Karpas-422 (cell line): Measurements from ENCODE around the gene LAPTM5. TPM values are rescaled to one million over a fixed set of nuclear protein-coding genes. Genes with fewer than 3 reads are reported as not detected.
"Not testable (repeated sequence)": the region's sequence is repeated elsewhere in the genome, so short reads cannot be mapped to it uniquely, and the experiment has no call there.

Experiments used
- DNase-seq: peaks from one replicate; pipeline ENCODE4 v3.0.0-alpha.2; 2015
- H2AFZ ChIP-seq: fragments of 200-600 bp; sonication (generic); 2 replicates; pipeline ENCODE4 v1.6.1; 2014; ENCODE audit warnings: antibody characterized with exemption, low read length, mixed read lengths
- H3K27ac ChIP-seq: fragments of 200-600 bp; sonication (generic); 2 replicates; pipeline ENCODE4 v1.5.1; 2014; ENCODE audit warnings: mild to moderate bottlenecking, low read length, moderate library complexity
- H3K27me3 ChIP-seq: fragments of 200-600 bp; sonication (generic); 2 replicates; pipeline ENCODE4 v1.6.1; 2014; ENCODE audit warnings: low read length, mixed read lengths
- H3K36me3 ChIP-seq: fragments of 200-600 bp; sonication (generic); 2 replicates; pipeline ENCODE4 v1.6.1; 2014; ENCODE audit warnings: low read length, mixed read lengths; ENCODE audit not compliant: insufficient read depth
- H3K4me1 ChIP-seq: fragments of 200-600 bp; sonication (generic); 2 replicates; pipeline ENCODE4 v1.6.1; 2014; ENCODE audit warnings: mild to moderate bottlenecking, low read length, mixed read lengths
- H3K4me2 ChIP-seq: fragments of 200-600 bp; sonication (generic); 2 replicates; pipeline ENCODE4 v1.6.1; 2014; ENCODE audit warnings: low read length, low read depth, mild to moderate bottlenecking; ENCODE audit not compliant: poor library complexity, severe bottlenecking
- H3K4me3 ChIP-seq: fragments of 200-600 bp; sonication (generic); 2 replicates; pipeline ENCODE4 v1.5.1; 2014; ENCODE audit warnings: mild to moderate bottlenecking, antibody characterized with exemption, low read length, mixed read lengths
- H3K79me2 ChIP-seq: fragments of 200-600 bp; sonication (generic); 2 replicates; pipeline ENCODE4 v1.6.1; 2014; ENCODE audit warnings: mild to moderate bottlenecking, low read length, mixed read lengths
- H3K9ac ChIP-seq: fragments of 200-600 bp; sonication (generic); 2 replicates; pipeline ENCODE4 v1.6.0; 2014; ENCODE audit warnings: low read length
- H3K9me2 ChIP-seq: fragments of 200-600 bp; sonication (generic), shearing (Covaris generic); replicated peaks from 2 replicates; pipeline ENCODE4 v1.6.0; 2014; ENCODE audit warnings: mild to moderate bottlenecking, low read length, moderate library complexity; ENCODE audit not compliant: insufficient read depth
- H3K9me3 ChIP-seq: fragments of 300-700, 200-600 bp; sonication (generic); 2 replicates; pipeline ENCODE4 v1.6.1; 2014; ENCODE audit warnings: low read length, mixed read lengths
- H4K20me1 ChIP-seq: fragments of 200-600 bp; sonication (generic); 2 replicates; pipeline ENCODE4 v1.6.1; 2014; ENCODE audit warnings: mild to moderate bottlenecking, antibody characterized with exemption, low read length, low read depth; ENCODE audit not compliant: insufficient read depth
- total RNA-seq: library from RNA; depleted of rRNA; stranded (reverse); fragments of >200 nt; shearing (Covaris generic); gene quantifications from 2 replicates; pipeline ENCODE4 v1.2.3, GENCODE V29; 2014; ENCODE audit warnings: low replicate concordance

Gene LAPTM5
- total RNA-seq, 1 experiment from 2014 or later = 184 TPM

DNA sequence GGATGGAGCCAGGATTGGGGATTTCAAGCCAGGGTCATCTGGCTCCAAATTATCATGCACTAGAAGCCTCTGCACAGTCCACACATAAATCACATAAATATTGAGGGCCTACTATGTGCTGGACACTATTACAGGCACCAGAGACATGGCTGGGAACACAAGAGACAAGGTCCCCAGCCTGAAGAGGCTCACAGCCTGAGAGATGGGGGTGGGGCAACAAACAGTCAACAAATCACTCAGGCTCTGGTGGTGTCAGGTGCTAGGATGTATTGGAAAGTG lies 41.6 kb upstream of the LAPTM5 start:
- Histone ChIP-seq H3K4me3 (no peak overlapping the region), H3K27me3 (no peaks in the 10 kb centered on the region), H4K20me1 (no peaks in the 10 kb centered on the region), H3K36me3 (no peaks in the 10 kb centered on the region), H3K4me2 (no peak overlapping the region), H3K4me1 (no peaks in the 10 kb centered on the region), H3K9ac (no peak overlapping the region), H3K9me3 (no peaks in the 10 kb centered on the region), H2AFZ (no peak overlapping the region), H3K27ac (no peak overlapping the region), H3K9me2 (no peaks in the 10 kb centered on the region), H3K79me2 (no peaks in the 10 kb centered on the region)
- no peak for DNase-seq

DNA sequence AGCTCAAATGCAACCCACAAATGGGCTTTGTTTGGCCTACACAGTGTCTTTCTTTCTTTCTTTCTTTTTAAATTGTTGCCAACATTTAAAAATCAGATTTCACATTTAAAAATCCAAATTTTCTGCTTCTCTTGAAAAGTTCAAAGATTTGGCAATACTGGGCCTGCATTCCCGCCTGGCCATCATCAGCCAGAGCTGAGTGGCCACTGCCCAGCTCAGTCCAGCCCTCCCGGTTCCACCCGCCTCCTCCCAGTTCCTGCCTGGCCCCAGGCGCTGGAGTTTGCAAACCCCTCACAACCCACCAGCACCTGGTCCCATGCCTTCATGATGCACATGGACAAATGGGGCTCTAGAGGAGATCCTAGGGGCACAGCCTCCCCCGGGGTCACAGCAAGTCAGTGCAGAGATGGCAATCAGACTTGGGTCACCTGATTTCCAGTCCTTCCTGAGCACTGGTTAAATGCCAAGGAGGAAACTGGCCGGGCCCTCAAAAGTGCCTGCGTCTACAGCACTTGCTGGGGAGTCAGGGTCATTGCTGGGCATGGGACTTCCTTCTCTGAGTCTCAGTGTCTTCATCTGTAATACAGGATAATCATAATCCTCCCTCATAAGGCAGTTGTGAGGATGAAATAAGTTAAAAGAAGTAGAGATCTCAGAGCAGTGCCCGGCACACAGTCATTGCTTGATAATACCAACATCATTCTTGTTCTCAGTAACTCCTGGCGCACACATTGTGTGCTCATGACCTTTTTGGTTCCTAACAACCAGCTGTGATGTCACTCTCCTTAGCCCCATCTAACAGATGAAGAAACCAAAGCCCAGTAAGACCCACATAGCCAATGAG lies 41.0 kb upstream of the LAPTM5 start:
- H3K4me3 ChIP-seq = no peak overlapping the region
- H4K20me1 ChIP-seq = no peaks in the 10 kb centered on the region
- H3K27me3 ChIP-seq = no peaks in the 10 kb centered on the region
- H3K79me2 ChIP-seq = no peaks in the 10 kb centered on the region
- H3K9ac ChIP-seq = no peak overlapping the region
- no peaks in the 10 kb centered on the region for H3K36me3 ChIP-seq
- H3K9me2 ChIP-seq = no peaks in the 10 kb centered on the region
- H2AFZ ChIP-seq = no peak overlapping the region
- no peaks in the 10 kb centered on the region for H3K9me3 ChIP-seq
- no peak overlapping the region for H3K27ac ChIP-seq
- no peak overlapping the region for H3K4me2 ChIP-seq
- DNase-seq = no peak
- no peaks in the 10 kb centered on the region for H3K4me1 ChIP-seq

DNA sequence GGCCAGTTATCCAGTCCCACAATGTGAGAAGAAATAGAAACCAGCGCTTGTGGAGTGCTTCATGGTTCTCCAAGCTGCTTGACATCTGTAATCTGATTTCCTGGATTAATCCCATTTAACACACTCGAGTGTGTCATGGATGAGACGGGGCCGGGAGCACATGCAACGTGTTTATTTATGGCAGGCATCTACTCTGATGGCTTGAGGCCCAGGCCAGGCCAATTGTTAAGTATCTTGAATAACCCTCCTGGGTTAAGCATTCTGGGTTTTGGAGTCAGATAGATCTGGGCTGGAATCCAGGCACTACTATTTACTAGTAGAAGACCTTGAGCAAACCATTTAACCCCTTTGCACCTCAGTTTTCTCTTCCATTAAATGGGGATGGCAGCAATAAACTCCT lies 37.5 kb upstream of the LAPTM5 start:
- Histone ChIP-seq H3K36me3 (no peaks in the 10 kb centered on the region), H3K27me3 (no peaks in the 10 kb centered on the region), H3K4me1 (peaks cover 6% of the 10 kb centered on the region), H3K4me3 (no peak overlapping the region), H3K9me3 (no peaks in the 10 kb centered on the region), H3K79me2 (no peaks in the 10 kb centered on the region), H3K27ac (no peak overlapping the region), H3K9ac (no peak overlapping the region), H4K20me1 (no peaks in the 10 kb centered on the region), H2AFZ (no peak overlapping the region), H3K4me2 (no peak overlapping the region), H3K9me2 (no peaks in the 10 kb centered on the region)
- no peak for DNase-seq

DNA sequence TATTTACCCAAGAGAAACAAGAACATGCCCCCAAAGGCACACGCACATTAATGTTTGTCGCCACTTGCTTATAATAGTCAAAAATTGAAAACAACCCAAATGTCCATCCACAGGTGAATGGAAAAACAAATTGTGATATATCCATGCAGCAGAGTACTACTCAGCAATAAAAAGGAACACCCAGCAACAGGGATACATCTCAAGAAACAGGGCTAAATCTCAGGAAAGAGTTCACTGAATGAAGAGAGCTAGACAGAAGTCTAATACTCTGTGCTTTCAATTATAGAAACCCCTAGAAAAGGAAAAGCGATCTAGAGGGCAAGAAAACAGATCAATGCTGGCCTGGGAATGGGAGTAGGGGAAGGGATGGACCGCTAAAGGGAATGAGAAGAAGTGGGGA lies 36.7 kb upstream of the LAPTM5 start:
- Histone ChIP-seq H3K27ac (no peak overlapping the region), H3K79me2 (no peaks in the 10 kb centered on the region), H3K36me3 (no peaks in the 10 kb centered on the region), H3K4me3 (no peak overlapping the region), H2AFZ (no peak overlapping the region), H3K27me3 (no peaks in the 10 kb centered on the region), H3K4me2 (no peak overlapping the region), H3K9me3 (no peaks in the 10 kb centered on the region), H4K20me1 (no peaks in the 10 kb centered on the region), H3K4me1 (peaks cover 6% of the 10 kb centered on the region), H3K9me2 (no peaks in the 10 kb centered on the region), H3K9ac (no peak overlapping the region)
- DNase-seq = no peak

DNA sequence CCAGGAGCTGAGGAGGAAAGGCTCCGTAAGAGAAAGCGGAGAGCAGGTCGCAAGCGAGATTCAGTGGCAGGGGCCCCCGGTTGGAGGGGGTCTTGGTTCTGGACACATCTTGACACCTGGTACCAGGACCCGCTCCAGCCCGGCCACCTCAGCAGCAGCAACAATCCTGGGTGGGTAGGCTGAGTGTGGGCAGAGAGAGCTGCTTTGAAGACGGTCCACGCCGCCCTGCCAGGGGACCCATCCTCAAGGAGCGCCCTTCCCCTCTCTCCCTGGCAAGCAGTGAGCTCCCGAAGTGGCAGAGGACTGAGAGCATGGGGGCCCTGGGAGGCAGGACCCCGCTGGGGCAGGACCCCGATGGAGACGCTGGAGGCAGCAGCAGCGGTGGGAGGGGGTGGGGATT lies 35.6 kb upstream of the LAPTM5 start:
- H3K4me2 ChIP-seq = no peak overlapping the region
- H3K4me1 ChIP-seq = peaks cover 6% of the 10 kb centered on the region
- no peak overlapping the region for H3K4me3 ChIP-seq
- H3K36me3 ChIP-seq = no peaks in the 10 kb centered on the region
- H3K79me2 ChIP-seq = no peaks in the 10 kb centered on the region
- DNase-seq = no peak
- no peak overlapping the region for H2AFZ ChIP-seq
- no peaks in the 10 kb centered on the region for H3K9me2 ChIP-seq
- H3K27me3 ChIP-seq = no peaks in the 10 kb centered on the region
- no peak overlapping the region for H3K27ac ChIP-seq
- H3K9me3 ChIP-seq = no peaks in the 10 kb centered on the region
- H4K20me1 ChIP-seq = no peaks in the 10 kb centered on the region
- no peak overlapping the region for H3K9ac ChIP-seq

DNA sequence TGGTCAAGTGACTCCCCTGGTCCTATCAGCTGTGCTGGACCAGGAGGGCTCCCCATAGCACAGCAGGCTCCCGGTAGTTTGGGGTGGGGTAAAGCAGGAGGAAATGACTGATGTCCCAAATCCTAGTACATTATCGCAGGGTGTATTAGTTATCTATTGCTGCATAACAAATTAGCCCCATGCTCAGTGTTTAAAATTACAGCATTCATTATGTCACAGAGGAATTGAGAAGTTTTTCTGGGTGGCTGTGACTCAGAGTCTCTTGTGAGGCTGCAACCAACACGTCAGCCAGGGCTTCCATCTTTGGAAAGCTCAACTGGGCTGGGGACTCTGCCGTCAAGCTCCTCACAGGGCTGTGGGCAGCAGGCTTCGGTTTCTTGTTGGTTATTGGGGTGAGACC lies 34.3 kb upstream of the LAPTM5 start:
- Histone ChIP-seq H3K4me2 (no peak overlapping the region), H3K4me1 (peaks cover 6% of the 10 kb centered on the region), H3K79me2 (no peaks in the 10 kb centered on the region), H3K27ac (no peak overlapping the region), H2AFZ (no peak overlapping the region), H3K9ac (no peak overlapping the region), H3K9me2 (no peaks in the 10 kb centered on the region), H3K9me3 (no peaks in the 10 kb centered on the region), H4K20me1 (no peaks in the 10 kb centered on the region), H3K36me3 (no peaks in the 10 kb centered on the region), H3K27me3 (no peaks in the 10 kb centered on the region), H3K4me3 (no peak overlapping the region)
- DNase-seq = no peak

DNA sequence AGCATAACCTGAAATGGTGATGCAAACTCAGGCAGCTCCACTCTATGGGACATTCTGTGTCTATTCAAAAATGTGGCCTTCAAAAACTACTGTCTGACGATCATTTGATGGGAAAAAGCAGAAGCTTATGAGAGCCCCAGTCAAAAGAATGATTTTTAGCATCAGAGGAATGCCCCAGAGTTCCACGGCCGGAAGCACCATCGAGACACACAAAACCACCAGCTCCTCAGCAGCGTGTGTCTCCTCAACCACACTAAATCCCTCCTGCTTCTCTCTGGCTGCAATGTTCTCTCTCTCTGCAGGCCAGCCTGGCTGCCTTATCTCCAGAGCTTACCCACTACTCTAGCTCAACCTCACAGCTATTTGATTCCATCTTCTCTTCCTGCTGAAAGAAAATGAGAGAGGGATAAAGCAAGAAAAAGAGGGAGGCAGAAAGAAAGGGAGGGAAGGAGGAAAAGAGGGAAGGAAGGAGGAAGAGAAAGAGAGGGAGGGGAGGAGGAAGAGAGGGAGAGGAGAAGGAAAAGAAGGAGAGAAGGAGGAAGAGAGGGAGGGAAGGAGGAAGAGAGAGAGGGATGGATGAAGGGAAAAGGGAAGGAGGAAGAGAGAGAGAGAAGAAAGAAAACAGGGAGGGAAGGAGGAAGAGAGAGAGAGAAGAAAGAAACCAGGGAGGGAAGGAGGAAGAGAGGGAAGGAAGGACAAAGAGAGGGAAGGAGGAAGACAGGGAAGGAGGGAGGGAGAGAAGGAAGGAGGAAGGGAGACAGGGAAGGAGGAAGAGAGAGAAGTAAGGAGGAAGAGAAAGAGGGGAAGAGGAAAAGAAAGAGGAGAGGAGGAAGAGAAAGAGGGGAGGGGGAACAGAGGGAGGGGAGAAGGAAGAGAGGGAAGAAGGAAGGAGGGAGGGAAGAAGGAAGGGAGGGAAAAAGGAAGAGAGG lies 33.5 kb upstream of the LAPTM5 start:
- peak; percentile 56 for DNase-seq
- no peaks in the 10 kb centered on the region for H3K9me2 ChIP-seq
- no peaks in the 10 kb centered on the region for H4K20me1 ChIP-seq
- H3K36me3 ChIP-seq = no peaks in the 10 kb centered on the region
- no peak overlapping the region for H3K27ac ChIP-seq
- H3K4me1 ChIP-seq = peaks cover 6% of the 10 kb centered on the region
- no peak overlapping the region for H3K9ac ChIP-seq
- no peak overlapping the region for H3K4me2 ChIP-seq
- H3K27me3 ChIP-seq = no peaks in the 10 kb centered on the region
- no peaks in the 10 kb centered on the region for H3K79me2 ChIP-seq
- H2AFZ ChIP-seq = no peak overlapping the region
- H3K9me3 ChIP-seq = no peaks in the 10 kb centered on the region
- no peak overlapping the region for H3K4me3 ChIP-seq

DNA sequence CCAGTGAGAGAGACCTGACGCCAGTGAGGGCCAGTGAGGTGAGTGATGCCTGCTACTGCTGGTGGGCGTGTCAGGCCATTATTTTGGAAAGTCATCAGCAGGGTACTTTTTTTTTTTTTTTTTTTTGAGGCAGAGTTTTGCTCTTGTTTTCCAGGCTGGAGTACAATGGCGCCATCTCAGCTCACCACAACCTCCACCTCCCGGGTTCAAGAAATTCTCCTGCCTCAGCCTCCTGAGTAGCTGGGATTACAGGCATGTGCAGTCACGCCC lies 32.6 kb upstream of the LAPTM5 start:
- H3K9ac ChIP-seq, H4K20me1 ChIP-seq, H3K4me2 ChIP-seq, H3K79me2 ChIP-seq, H3K36me3 ChIP-seq, H3K27me3 ChIP-seq, H3K4me3 ChIP-seq, H3K9me2 ChIP-seq, H3K27ac ChIP-seq, H3K4me1 ChIP-seq, H3K9me3 ChIP-seq, DNase-seq, H2AFZ ChIP-seq: not testable (repeated sequence)
